Measurements from ENCODE around the gene SUSD6.

The SUSD6 gene

GRCh38 chr14:69651664-69652063, 40.3 kb downstream of the SUSD6 start:
- DNase-seq = no peak

- peak; percentile 18 for DNase-seq
These were observed 41.7 kb downstream of the SUSD6 start for GRCh38 chr14:69652942-69653684.

DNA sequence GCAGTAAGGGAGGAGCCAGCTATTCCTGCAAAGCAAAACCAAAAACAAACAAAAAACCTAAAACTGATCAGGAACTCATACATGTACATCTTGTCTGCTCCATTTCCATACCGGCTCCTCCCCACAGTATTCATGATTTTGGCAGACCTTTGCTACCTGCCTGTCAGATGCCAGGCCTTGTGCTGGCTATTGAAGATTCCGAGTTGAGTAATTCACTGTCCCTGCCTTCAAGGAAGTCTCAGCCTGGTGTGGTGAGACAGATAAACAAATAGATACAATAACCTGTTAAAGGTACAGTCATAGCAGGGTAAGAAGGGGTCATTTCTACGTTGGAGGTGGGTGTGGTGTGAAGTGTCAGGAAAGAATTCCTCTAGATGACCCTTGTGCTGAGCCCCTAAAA, 42.7 kb downstream of the SUSD6 start:
- DNase-seq = peak; percentile 17

DNA sequence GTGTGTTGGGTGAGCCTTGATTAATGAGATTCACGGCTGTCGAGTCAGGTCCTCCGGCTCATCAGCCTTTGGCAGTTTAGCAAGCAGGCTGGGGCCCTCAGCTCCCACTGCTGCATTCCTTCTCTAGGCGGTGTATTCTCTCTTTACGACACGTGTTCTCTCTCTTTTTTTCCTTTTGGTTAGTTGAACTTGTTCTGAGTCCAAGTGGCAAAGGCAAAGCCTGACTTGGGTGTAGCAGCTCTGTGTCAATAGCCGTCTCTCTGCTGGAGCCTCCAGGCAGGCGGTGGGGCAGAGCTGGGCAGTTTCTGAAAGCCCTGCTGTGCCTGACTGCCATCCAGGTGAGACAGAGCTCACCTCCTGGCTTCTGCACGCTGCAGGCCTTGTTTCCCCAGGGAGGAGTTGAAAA, 46.6 kb downstream of the SUSD6 start:
- no peak for DNase-seq

DNA sequence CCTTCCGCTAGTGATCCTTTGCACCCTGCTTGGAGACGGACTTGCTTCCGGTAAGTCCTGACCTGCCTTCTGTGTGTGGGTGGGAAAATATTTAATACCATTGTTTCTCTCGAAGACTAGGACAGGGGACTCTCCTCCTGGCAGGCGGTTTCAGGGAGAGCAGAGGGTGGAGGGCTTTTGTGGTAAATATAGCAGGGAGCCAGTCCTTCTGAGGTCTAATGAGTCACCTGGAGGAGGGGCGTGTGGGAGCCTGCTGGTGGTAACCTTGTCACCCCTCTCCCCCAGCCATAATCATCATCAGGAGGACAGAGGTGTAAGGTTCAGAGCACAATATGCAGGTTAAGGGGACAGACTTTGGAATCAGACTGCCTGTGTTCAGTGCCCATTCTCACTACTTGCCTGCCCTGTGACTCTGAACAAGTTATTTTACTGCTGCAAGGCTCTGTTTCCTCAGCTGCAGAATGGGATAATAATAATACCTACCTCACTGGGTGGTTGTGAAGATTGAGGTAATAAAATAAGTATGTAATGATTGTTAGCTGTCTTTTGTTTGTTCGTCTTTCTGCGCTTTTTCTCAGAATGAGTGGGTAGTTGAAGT, 47.4 kb downstream of the SUSD6 start:
- DNase-seq = no peak

DNA sequence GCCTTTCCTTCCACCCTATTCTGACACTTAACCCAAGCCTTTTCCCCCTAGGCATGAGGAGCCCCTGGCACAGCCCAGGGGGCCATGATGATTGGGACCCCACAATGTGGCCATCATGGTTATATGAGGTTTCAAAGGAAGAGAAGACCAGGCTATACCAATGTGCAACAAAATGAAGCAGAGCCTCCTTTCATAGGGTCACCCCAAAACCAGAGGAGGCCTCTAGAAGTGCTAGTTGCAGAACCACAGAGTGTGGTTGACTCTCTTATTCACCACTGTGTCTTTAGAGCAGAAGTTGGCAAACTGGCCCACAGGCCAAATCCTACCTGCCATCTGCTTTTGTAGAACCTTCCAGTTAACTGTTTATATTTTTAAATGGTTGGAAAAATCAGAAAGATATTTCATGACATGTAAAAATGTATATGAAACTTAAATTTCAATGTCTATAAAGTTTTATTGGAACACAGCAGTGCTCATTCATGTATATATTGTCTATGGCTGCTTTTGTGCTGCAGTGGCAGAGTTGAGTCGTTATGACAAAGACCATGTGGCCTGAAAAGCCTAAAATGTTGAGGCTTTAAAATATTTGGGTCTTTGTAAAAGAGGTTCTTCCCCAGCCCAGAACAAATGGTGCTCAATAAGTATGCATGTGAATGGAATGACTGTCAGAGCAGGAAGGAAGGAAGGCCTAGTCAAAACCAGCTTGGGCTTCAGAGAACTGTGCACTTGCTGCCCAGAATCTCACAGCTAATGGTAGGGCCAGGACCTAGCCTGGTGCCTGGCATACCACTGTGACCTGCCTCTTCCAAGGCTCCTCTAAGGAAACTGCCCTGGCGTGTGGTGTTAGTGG, 49.2 kb downstream of the SUSD6 start:
- DNase-seq = no peak

DNA sequence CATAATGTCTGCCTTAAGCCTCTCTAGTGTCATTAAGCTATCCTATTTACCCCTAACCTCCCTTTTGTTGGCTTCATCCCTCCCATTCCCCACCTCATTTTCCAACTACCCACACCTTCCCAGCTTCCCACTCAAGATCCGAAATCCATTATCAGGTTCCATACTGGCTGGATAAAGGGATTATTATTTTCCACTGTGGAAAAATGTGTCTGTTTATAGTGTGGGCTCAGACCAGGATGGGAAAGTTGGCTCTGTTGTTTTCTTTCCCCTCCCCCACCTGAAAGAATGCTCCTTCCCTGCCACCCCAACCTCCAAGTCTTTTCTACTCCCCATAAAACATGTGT, 49.8 kb downstream of the SUSD6 start:
- no peak for DNase-seq

GRCh38 chr14:69662636-69663299, 51.4 kb downstream of the SUSD6 start:
- DNase-seq = no peak

DNA sequence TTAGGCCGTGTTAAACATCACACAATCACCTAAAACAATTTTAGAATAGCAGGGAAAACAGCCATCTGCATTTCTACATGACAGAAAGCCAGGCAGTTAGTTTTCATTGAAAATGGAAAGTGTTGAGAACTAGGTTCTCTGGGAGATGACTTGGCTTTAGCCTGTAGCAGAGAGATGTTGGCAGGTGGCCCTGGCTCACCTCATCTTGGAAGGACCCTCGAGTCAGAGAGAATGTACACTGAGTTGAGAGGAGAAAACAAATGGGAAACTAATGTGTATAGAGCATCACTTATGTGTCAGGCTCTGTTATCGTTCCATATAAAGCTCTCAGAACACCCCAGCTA, 51.9 kb downstream of the SUSD6 start:
- DNase-seq = no peak

DNA sequence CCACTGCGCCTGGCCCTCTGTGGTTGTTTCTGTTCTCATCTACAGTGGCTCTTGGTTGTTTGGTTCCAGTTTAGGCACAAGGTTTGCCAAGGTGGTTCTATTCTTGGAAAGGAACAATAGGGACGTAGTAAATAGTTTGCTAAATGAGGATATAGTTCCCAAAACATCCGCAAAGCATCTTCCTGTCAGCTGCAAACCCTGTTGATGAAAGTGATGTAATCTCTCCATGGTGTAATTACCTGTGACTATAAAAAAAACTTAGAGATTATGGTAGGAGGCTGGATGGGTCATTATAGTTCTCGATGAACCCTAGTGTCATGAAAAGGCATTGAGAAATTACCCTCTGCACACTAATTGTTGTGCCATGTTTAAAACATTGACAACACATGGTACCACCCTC, 52.9 kb downstream of the SUSD6 start:
- no peak for DNase-seq

DNA sequence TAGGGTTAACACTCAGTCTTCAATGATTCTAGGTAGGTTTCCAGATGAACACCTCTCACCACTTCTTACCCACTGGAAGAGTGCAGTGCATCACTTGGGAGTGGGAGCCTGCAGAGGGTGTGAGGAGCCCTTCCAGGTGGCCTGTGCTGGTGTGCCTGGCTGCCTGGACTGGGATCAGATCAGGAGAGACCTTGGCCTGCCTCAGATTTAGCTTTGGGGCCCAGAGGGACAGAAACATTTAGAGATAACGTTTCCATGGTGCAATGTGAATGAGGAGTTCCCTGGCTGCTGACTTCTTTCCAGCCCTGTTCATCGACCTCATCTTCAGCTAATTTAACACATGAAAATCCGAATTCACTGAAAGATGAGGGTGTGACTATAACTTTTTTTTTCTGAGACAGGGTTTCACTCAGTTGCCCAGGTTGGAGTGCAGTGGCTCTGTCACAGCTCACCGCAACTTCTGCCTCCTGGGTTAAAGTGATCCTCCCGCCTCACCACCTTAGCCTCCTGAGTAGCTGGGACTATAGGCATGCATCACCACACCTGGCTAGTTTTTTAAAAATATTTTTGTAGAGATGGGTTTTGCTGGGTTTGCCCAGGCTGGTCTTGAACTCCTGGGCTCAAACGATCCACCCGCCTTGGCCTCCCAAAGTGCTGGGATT, 53.6 kb downstream of the SUSD6 start:
- no peak for DNase-seq

GRCh38 chr14:69665631-69666030, 54.2 kb downstream of the SUSD6 start:
- DNase-seq = no peak

DNA sequence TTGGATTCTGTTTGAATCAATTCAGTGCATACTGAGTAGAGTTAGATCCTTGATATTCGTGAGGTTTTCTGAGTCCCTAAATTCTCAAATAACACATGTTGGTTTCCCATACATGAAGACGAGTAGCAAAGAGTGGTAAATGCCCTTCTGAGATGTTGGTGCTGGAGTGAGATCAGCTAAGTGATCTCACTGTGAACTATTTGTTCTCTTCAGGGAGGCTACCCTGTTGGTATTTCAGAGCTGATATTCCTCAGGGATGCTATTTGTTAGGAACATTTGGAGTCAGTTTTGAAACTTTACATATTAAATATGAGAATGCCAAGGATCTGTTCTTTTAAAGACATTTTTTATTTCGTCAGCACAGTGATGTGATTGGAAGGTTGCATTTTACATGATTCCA, 54.7 kb downstream of the SUSD6 start:
- no peak for DNase-seq

- peak; percentile 13 for DNase-seq
These were observed 55.4 kb downstream of the SUSD6 start for GRCh38 chr14:69666690-69667211.

GRCh38 chr14:69667938-69668335, 56.5 kb downstream of the SUSD6 start:
- no peak for DNase-seq

DNA sequence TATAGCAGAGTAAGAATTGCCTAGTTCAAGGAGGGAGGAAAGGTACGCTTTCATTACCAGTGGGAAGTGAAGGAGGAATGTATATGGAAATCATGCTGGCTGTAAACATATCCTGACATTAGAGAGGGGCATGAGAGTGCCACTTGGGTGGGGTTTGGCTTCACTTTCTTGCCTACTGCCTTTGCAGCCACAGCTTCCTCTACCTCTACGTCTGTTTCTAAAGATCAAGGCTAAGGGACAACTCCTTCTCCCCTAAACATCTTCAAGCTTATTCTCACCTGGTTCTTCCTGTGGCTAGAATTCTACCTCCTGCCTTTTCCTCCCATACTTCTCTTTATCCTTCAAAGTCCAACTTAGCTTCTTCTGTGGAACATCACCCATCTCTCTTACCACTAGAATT, 58.0 kb downstream of the SUSD6 start:
- no peak for DNase-seq

GRCh38 chr14:69670093-69670492, 58.7 kb downstream of the SUSD6 start:
- no peak for DNase-seq

DNA sequence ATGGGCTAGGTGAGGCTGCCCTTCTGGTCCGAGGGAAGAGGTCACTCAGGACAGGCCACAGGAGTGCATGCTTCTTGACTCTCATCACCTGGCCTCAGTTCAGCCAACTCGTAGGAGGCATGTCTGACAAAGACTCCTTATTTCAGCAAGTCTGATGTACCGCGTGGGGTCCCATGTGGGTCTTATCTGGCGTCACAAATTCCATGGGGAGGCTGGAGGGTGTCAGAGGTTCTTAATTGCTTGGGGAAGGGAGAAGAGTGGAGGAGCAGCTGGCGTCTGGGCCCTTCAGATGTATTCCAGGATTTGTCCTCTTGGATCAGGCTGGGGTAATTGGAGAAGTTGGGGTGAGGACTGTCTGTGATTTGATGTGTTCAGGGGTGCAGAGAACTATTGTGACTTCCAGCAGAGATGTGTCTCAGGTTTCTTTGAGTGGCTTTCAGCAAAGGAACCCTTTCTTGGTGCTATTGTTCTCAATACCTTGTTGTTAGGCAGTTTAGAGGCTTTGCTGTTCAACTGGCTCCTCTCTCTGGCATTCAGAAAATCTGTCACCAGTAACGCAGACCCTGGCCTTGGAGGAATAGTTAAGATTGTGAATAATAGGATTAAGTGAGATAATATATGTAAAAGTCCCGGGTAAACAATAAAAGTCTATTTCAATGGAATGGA, 60.1 kb downstream of the SUSD6 start:
- DNase-seq = no peak

- DNase-seq = peak; percentile 23
These were observed 61.0 kb downstream of the SUSD6 start for GRCh38 chr14:69672356-69672755.

DNA sequence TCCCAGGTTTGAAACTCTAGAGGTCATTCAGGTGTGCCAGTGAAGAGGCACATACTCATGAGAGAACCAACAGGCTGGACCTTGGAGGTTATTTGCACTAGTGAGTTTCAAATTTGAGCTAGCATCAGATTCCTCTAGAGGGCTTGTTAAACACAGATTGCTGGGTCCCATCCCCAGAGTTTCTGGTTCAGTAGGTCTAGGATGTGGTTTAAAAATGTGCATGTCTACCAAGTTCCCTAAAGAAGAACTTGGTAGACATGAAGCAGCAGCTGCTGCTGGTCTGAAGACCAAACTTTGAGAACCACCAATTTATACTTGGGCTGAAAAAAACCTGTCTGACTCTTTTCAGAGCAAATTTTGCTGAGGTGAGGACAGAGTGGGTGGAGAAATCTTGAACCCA, 61.7 kb downstream of the SUSD6 start:
- DNase-seq = no peak

DNA sequence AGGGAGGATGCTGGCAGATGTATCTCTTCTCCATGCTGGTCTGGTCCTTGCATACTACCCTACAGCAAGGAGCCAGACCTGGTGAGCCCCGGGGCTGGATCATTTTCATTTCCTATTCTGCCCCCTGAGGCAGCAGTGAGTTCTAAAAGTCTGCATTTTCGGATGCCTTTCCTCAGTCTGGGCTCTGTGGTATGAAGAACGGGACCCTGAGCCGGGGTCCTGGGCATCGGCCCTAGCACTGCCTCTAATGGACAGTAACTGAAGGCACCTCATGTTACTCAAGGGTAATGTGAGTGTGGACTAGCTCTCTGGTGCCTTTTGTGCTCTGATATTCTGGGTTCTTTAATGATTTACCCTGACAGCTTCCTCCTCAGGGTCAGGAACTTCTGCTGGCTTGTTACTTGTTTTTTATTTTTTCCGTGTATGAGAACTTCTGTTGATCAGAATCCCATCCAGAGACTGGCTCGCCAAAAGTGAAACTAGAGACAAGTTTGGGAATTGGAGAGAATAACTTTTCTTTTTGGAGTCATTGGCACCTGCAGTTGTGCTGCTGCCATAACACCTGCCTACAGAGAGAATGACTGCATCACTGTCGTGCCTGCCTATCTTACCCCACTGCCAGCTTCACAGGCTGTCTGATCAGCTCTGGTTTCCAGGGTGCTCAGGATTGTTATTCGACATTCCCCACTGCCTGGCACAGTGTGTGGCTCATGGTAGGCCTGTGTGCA, 62.3 kb downstream of the SUSD6 start:
- DNase-seq = no peak
